SJCRH30 (cell line): ENCODE results near the gene PGAP2. TPM values are rescaled to one million over a fixed set of nuclear protein-coding genes. Genes with fewer than 3 reads are reported as not detected.
A peak's percentile ranks its signal among the peaks of the same experiment; 100 is the strongest.
"Not testable (repeated sequence)": the region's sequence is repeated elsewhere in the genome, so short reads cannot be mapped to it uniquely, and the experiment has no call there.

Experiments
- DNase-seq, 2 experiments: peaks; one replicate each; pipeline ENCODE4 v3.0.0-alpha.2; 2015 to 2020
- H3K27ac ChIP-seq: fragments of 250-450 bp; sonication (Bioruptor Pico); 2 replicates; pipeline ENCODE4 v1.5.1; 2020; ENCODE audit warnings: mild to moderate bottlenecking, moderate library complexity
- H3K27me3 ChIP-seq: fragments of 250-450 bp; sonication (Bioruptor Pico); 2 replicates; pipeline ENCODE4 v1.5.1; 2020; ENCODE audit warnings: mild to moderate bottlenecking, moderate library complexity
- H3K36me3 ChIP-seq: fragments of 250-450 bp; sonication (Bioruptor Pico); 2 replicates; pipeline ENCODE4 v1.5.1; 2020; ENCODE audit warnings: mild to moderate bottlenecking, moderate library complexity
- H3K4me1 ChIP-seq: fragments of 250-450 bp; sonication (Bioruptor Pico); 2 replicates; pipeline ENCODE4 v1.5.1; 2020; ENCODE audit warnings: mild to moderate bottlenecking, moderate library complexity
- H3K4me3 ChIP-seq: fragments of 250-450 bp; sonication (Bioruptor Pico); 2 replicates; pipeline ENCODE4 v1.5.1; 2020; ENCODE audit warnings: mild to moderate bottlenecking, moderate library complexity
- H3K9me3 ChIP-seq: fragments of 250-450 bp; sonication (Bioruptor Pico); replicated peaks from 2 replicates; pipeline ENCODE4 v1.5.1; 2020; ENCODE audit warnings: mild to moderate bottlenecking, moderate library complexity
- total RNA-seq: library from RNA; depleted of rRNA; stranded (reverse); fragments of >200 nt; shearing (Covaris generic); gene quantifications from 2 replicates; pipeline ENCODE4 v1.2.3, GENCODE V29; 2014

The PGAP2 gene
- total RNA-seq, 1 experiment from 2014 or later, result 5.3 TPM

DNA sequence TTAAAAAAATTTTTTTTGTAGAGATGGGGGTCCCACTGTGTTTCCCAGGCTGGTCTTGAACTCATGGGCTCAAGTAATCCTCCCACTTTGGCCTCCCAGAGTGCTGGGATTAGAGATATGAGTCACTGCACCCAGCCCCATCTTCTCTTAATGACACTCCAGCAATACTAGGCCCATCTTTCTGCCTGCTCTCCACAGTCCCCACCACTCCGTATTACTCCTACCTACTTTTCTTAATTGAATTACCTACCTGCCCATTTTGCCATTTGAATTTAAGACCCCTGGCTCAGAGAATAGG lies 45.1 kb downstream of the PGAP2 start:
- Histone ChIP-seq H3K4me3 (no peak overlapping the region), H3K4me1 (peaks cover 8% of the 10 kb centered on the region), H3K27me3 (no peaks in the 10 kb centered on the region), H3K9me3 (no peaks in the 10 kb centered on the region), H3K27ac (no peak overlapping the region), H3K36me3 (no peaks in the 10 kb centered on the region)
- no peak for DNase-seq

- peaks cover 8% of the 10 kb centered on the region for H3K4me1 ChIP-seq
- H3K36me3 ChIP-seq, result no peaks in the 10 kb centered on the region
- no peaks in the 10 kb centered on the region for H3K9me3 ChIP-seq
- DNase-seq, result peak; percentile 28 to 54
- no peaks in the 10 kb centered on the region for H3K27me3 ChIP-seq
- H3K27ac ChIP-seq, result peak overlapping the region; percentile 56; the same call in 1 of the 2 replicates
- H3K4me3 ChIP-seq, result peak overlapping the region; percentile 94
Observed at GRCh38 chr11:3853899-3854659, 45.7 kb downstream of the PGAP2 start.

DNA sequence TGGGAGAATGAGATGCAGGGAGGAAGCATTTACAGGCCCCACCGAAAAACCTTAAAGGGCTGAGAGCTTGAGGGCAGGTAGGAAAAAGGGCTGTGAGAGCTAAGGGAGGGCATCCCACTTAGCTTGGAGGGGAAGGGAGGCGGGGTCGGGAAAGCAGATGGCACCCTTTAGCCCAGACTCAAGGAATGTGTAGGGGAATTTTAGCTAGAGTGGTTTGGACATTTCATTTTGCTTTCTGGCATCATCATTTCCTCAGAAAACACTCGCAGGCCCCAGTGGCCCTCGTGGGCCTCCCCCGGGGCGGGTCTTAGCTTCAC lies 46.3 kb downstream of the PGAP2 start:
- H3K27ac ChIP-seq, result peak overlapping the region; percentile 56; the same call in 1 of the 2 replicates
- no peak for DNase-seq
- H3K27me3 ChIP-seq, result no peaks in the 10 kb centered on the region
- peak overlapping the region; percentile 94 for H3K4me3 ChIP-seq
- H3K4me1 ChIP-seq, result peaks cover 8% of the 10 kb centered on the region
- no peaks in the 10 kb centered on the region for H3K9me3 ChIP-seq
- H3K36me3 ChIP-seq, result no peaks in the 10 kb centered on the region

DNA sequence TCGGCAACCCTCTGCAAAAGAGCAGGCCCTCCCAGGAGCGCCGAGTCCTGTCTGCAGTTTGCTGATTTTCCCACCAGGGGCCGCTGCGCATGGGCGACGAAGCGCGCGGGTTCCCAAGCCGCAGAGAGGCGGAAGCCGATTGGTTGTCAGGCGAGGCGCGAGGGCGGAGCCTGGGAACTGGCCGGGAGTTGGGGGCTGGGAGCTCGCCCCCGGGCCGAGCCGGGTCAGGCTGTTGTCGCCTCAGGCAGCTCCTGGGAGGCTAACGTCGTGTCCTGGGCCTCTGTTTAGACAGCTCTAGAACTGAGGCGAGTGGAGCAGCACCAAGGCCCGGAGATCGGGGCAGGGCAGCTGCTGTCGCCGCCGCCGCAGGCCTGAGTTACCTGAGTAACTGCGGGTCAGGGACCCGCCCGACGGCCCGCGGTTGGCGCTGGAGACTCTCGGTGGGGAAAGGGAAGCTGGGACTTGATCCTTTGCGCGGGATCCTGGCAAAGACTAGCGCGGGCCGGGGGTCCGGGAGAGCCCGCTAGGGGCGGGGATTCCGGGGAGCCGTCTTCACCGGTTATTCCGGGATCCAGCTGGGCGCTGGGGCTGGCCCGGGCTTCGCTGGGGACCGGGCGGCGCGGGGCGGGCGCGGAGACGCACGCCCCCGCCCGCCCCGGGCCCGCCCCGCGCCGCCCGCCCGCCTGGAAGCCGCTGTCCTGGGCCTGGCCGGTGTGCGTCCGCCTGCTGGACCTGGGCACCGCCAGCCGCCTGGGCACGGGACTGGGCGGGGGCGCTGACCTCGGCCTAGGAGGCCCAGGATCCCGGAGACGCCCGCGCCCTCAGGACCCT lies 46.8 kb downstream of the PGAP2 start, which contains the start of gene STIM1:
Gene STIM1 (plus strand): TSS at position 688 of the 831 bp plus-strand sequence. CDS start 607 bp downstream, outside the sequence.
- no peaks in the 10 kb centered on the region for H3K9me3 ChIP-seq
- H3K27ac ChIP-seq, result peak within 1 kb of the TSS; percentile 56
- peak; percentile 94 to 96 for DNase-seq
- no peaks in the 10 kb centered on the region for H3K36me3 ChIP-seq
- H3K4me3 ChIP-seq, result peak within 1 kb of the TSS; percentile 94
- no peaks in the 10 kb centered on the region for H3K27me3 ChIP-seq
- peaks cover 8% of the 10 kb centered on the region for H3K4me1 ChIP-seq

GRCh38 chr11:3855808-3856491 lies 47.6 kb downstream of the PGAP2 start:
- H3K9me3 ChIP-seq, result no peaks in the 10 kb centered on the region
- no peaks in the 10 kb centered on the region for H3K27me3 ChIP-seq
- peak overlapping the region; percentile 29; the same call in 1 of the 2 replicates for H3K27ac ChIP-seq
- no peaks in the 10 kb centered on the region for H3K36me3 ChIP-seq
- DNase-seq, result peak; percentile 49 to 52
- peak overlapping the region; percentile 94 for H3K4me3 ChIP-seq
- H3K4me1 ChIP-seq, result peaks cover 8% of the 10 kb centered on the region

- Histone ChIP-seq H3K27ac (no peak overlapping the region), H3K4me1 (peaks cover 8% of the 10 kb centered on the region), H3K27me3 (no peaks in the 10 kb centered on the region), H3K4me3 (peak overlapping the region; percentile 94), H3K36me3 (no peaks in the 10 kb centered on the region), H3K9me3 (no peaks in the 10 kb centered on the region)
- no peak for DNase-seq
Observed at GRCh38 chr11:3856856-3857553, 48.6 kb downstream of the PGAP2 start.

GRCh38 chr11:3857628-3858027 lies 49.3 kb downstream of the PGAP2 start:
- Histone ChIP-seq H3K4me3 (no peak overlapping the region), H3K27ac (no peak overlapping the region), H3K27me3 (no peaks in the 10 kb centered on the region), H3K36me3 (no peaks in the 10 kb centered on the region), H3K9me3 (no peaks in the 10 kb centered on the region), H3K4me1 (peaks cover 8% of the 10 kb centered on the region)
- no peak for DNase-seq

DNA sequence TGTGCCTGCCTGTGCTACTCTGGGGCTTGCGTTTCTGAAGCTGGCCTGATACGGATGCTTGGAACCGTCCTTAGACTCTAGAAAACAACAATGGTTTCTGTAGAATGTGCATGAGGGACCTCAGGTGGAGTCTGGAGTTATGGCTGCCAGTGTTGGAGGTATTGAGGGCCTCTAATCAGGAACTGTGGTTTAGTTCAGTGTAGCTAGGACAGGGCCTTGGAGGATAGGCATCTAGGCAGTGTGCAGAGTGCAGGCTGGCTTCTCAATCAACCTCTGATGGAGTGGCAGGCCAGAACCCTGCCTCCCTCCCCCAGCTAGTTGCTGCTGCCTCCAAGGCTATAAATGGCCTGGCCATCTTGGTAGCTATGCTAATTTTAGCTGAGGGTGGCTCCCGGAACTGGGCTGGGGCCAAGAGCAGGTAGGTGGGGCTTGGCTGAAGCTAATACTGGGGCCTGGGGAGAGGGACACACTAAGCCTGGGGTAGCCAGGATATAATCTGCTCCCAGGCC lies 51.1 kb downstream of the PGAP2 start:
- H3K27me3 ChIP-seq, result no peaks in the 10 kb centered on the region
- H3K9me3 ChIP-seq, result no peaks in the 10 kb centered on the region
- H3K27ac ChIP-seq, result no peak overlapping the region
- no peak overlapping the region for H3K4me3 ChIP-seq
- H3K36me3 ChIP-seq, result no peaks in the 10 kb centered on the region
- H3K4me1 ChIP-seq, result peaks cover under 1% of the 10 kb centered on the region; the same call in 1 of the 2 replicates
- no peak for DNase-seq

GRCh38 chr11:3860375-3860774 lies 52.0 kb downstream of the PGAP2 start:
- Histone ChIP-seq H3K27me3 (no peaks in the 10 kb centered on the region), H3K36me3 (no peaks in the 10 kb centered on the region), H3K4me3 (no peak overlapping the region), H3K9me3 (no peaks in the 10 kb centered on the region), H3K4me1 (no peaks in the 10 kb centered on the region; the same call in 1 of the 2 replicates), H3K27ac (no peak overlapping the region)
- DNase-seq, result no peak

DNA sequence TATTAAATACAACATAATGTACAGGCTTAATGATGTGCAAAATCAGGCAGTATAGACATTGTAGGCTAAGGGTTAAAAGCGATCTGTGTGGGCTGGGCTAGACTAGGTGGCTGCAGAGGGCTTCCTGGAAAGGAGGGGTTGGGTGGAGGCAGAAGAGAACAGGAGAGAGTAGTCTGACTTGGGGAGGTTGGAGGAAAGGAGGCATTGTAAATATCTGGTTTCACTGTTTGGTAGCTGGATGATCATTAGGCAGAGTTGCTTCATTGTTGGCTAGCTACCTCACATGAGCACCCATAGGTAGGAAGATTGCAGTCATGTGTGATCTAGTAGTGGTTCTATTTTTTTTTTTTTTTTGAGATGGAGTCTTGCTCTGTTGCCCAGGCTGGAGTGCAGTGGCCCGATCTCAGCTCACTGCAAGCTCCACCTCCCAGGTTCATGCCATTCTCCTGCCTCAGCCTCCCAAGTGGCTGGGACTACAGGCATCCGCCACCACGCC lies 52.6 kb downstream of the PGAP2 start:
- H3K4me1 ChIP-seq, H3K4me3 ChIP-seq, H3K36me3 ChIP-seq, H3K9me3 ChIP-seq, DNase-seq, H3K27me3 ChIP-seq, H3K27ac ChIP-seq: not testable (repeated sequence)

- Histone ChIP-seq H3K4me1 (no peaks in the 10 kb centered on the region; the same call in 1 of the 2 replicates), H3K27me3 (no peaks in the 10 kb centered on the region), H3K4me3 (no peak overlapping the region), H3K36me3 (no peaks in the 10 kb centered on the region), H3K9me3 (no peaks in the 10 kb centered on the region), H3K27ac (no peak overlapping the region)
- DNase-seq, result no peak
Observed at GRCh38 chr11:3861683-3862082, 53.3 kb downstream of the PGAP2 start.

DNA sequence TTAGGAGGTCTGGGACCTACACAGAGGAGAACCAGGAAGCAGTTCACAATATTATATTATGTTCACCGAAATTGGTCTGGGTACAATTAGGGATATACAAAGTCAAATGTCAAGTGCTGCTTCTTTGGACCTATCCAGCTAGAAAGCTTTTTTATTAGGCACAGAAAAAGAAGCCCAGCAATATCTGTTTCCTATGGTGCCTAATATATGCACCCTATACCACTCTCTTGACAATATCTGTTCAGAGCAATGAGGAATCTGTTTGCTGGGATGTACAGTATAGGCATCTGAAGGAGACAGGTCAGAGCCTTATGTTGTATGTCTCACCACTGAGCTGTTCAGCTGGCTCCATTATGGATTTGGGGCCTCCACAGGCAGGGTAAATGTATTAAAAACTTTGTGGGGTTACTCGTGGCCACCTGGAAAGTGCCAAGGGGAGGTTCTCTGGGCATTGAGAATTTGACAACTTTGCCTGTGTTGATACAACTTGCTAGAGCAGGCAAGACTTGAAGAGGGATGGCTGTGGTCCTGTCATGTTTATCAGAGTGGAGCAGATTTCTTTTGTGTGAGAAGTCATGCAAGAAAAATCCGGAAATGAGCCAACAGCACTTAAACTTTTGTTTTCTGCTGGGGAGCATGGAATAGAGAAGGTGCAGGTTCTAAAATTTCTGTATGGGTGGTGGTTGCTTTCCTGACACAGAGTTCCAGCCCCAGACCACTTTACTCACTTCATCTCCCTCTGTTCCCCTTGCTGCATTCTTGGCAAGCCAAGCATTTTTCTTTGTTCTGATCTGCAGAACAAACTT lies 57.2 kb downstream of the PGAP2 start:
- no peak for DNase-seq
- Histone ChIP-seq H3K27me3 (no peaks in the 10 kb centered on the region), H3K4me1 (no peaks in the 10 kb centered on the region), H3K9me3 (no peaks in the 10 kb centered on the region), H3K27ac (no peak overlapping the region), H3K36me3 (no peaks in the 10 kb centered on the region), H3K4me3 (no peak overlapping the region)

- H3K27ac ChIP-seq, result no peak overlapping the region
- H3K4me3 ChIP-seq, result no peak overlapping the region
- H3K27me3 ChIP-seq, result no peaks in the 10 kb centered on the region
- no peaks in the 10 kb centered on the region for H3K36me3 ChIP-seq
- H3K9me3 ChIP-seq, result no peaks in the 10 kb centered on the region
- H3K4me1 ChIP-seq, result no peaks in the 10 kb centered on the region
- no peak for DNase-seq
Observed at GRCh38 chr11:3866206-3866605, 57.8 kb downstream of the PGAP2 start.

GRCh38 chr11:3866836-3867208 lies 58.5 kb downstream of the PGAP2 start:
- Histone ChIP-seq H3K36me3 (no peaks in the 10 kb centered on the region), H3K4me3 (no peak overlapping the region), H3K27ac (no peak overlapping the region), H3K4me1 (no peaks in the 10 kb centered on the region), H3K27me3 (no peaks in the 10 kb centered on the region), H3K9me3 (no peaks in the 10 kb centered on the region)
- DNase-seq, result no peak
